H1 (cell line): ENCODE results near the gene OAT. TPM values are rescaled to one million over a fixed set of nuclear protein-coding genes. Genes with fewer than 3 reads are reported as not detected.

Source experiments
- CTCF ChIA-PET: fragments of 300-600 bp; sonication (Branson Sonifier 250); formaldehyde crosslinking; loops from one replicate; lab custom pipeline; 2021; ENCODE audit not compliant: partially characterized antibody; lab: Charles Lee
- POLR2A ChIA-PET: fragments of 300-600 bp; sonication (Branson Sonifier 250); formaldehyde crosslinking; loops from one replicate; lab custom pipeline; 2021; ENCODE audit warnings: inconsistent platforms; ENCODE audit not compliant: partially characterized antibody; lab: Charles Lee
- DNase-seq, 2 experiments: peaks; one replicate each; pipeline versions ENCODE4 v3.0.0 to v3.0.0-alpha.2; 2010 to 2022; ENCODE audit warnings: low spot score in 2 of 2, low read depth in 1 of 2, mixed read lengths in 1 of 2
- FAIRE-seq: peaks from 2 replicates; lab custom pipeline; 2011; peaks lifted over from hg19 to GRCh38; lab: Jason Lieb, UNC
- H2AFZ ChIP-seq: 2 replicates; pipeline ENCODE4 v1.8.1; 2012; ENCODE audit warnings: low read length, inconsistent platforms
- H2AK5ac ChIP-seq: 2 replicates; pipeline ENCODE4 v1.6.1; 2013; ENCODE audit warnings: low read depth, low read length
- H2BK120ac ChIP-seq: replicated peaks from 2 replicates; pipeline ENCODE3; 2013; ENCODE audit warnings: low read depth, low read length, inconsistent platforms
- H2BK12ac ChIP-seq: 2 replicates; pipeline ENCODE4 v1.6.1; 2013; ENCODE audit warnings: low read depth, low read length
- H2BK15ac ChIP-seq: 2 replicates; pipeline ENCODE4 v1.6.1; 2013; ENCODE audit warnings: low read length
- H2BK20ac ChIP-seq: 2 replicates; pipeline ENCODE4 v1.6.1; 2013; ENCODE audit warnings: low read length
- H2BK5ac ChIP-seq: 2 replicates; pipeline ENCODE4 v1.6.1; 2013; ENCODE audit warnings: low read depth, low read length
- H3K14ac ChIP-seq: 2 replicates; pipeline ENCODE4 v1.6.1; 2013; ENCODE audit warnings: inconsistent platforms; ENCODE audit not compliant: insufficient read length
- H3K18ac ChIP-seq: 2 replicates; pipeline ENCODE4 v1.6.1; 2013; ENCODE audit warnings: low read length; ENCODE audit errors: extremely low read depth
- H3K23ac ChIP-seq: 2 replicates; pipeline ENCODE4 v1.6.1; 2013; ENCODE audit warnings: inconsistent platforms; ENCODE audit not compliant: insufficient read length
- H3K23me2 ChIP-seq: 2 replicates; pipeline ENCODE4 v1.6.1; 2013; ENCODE audit warnings: low read depth, low read length
- H3K27ac ChIP-seq: 2 replicates; pipeline ENCODE4 v1.6.1; 2011; ENCODE audit warnings: low read depth, low read length, inconsistent platforms
- H3K27me3 ChIP-seq, 4 experiments: replicated peaks in 1 of 4; 1 replicate in 1 of 4; 2 replicates in 3 of 4; pipeline versions ENCODE4 v1.6.1 to v1.8.1; 2011 to 2013; ENCODE audit warnings: low read length in 3 of 4, mild to moderate bottlenecking in 3 of 4, inconsistent platforms in 2 of 4, mixed read lengths in 2 of 4, moderate library complexity in 1 of 4; ENCODE audit not compliant: control insufficient read depth in 3 of 4, insufficient read depth in 3 of 4; ENCODE audit errors: extremely low read depth in 1 of 4
- H3K36me3 ChIP-seq, 4 experiments: 2 replicates each; pipeline versions ENCODE4 v1.6.1 to v1.8.1; 2011 to 2013; ENCODE audit warnings: mild to moderate bottlenecking in 4 of 4, low read length in 3 of 4, moderate library complexity in 2 of 4, control low read depth in 1 of 4, inconsistent platforms in 1 of 4; ENCODE audit not compliant: insufficient read depth in 4 of 4, control insufficient read depth in 2 of 4
- H3K4ac ChIP-seq: replicated peaks from 2 replicates; pipeline ENCODE3; 2013; ENCODE audit warnings: low read length, low read depth, mixed read lengths, inconsistent platforms; ENCODE audit not compliant: insufficient read length
- H3K4me1 ChIP-seq, 4 experiments: replicated peaks in 1 of 4; 1 replicate in 1 of 4; 2 replicates in 3 of 4; pipeline versions ENCODE4 v1.6.1 to v1.8.1; 2011 to 2013; ENCODE audit warnings: low read length in 3 of 4, inconsistent platforms in 2 of 4, mixed read lengths in 1 of 4; ENCODE audit not compliant: insufficient read depth in 4 of 4, control insufficient read depth in 3 of 4
- H3K4me2 ChIP-seq, 2 experiments: 2 replicates each; pipeline versions ENCODE4 v1.6.1 to v1.8.1; 2011 to 2013; ENCODE audit warnings: low read depth in 2 of 2, low read length in 2 of 2, control low read depth in 1 of 2, inconsistent platforms in 1 of 2, mild to moderate bottlenecking in 1 of 2; ENCODE audit not compliant: insufficient read depth in 1 of 2
- H3K4me3 ChIP-seq, 4 experiments: fragments of 200-600, 300-600 bp in 1 of 4; sonication (generic), shearing (Covaris generic), sonication (Bioruptor Twin) in 1 of 4; 2 replicates each; pipeline versions ENCODE4 v1.5.1 to v1.8.1; 2011 to 2016; ENCODE audit warnings: low read length in 4 of 4, low read depth in 3 of 4, control low read depth in 2 of 4, inconsistent platforms in 2 of 4, mild to moderate bottlenecking in 2 of 4, mixed read lengths in 1 of 4, moderate library complexity in 1 of 4; ENCODE audit not compliant: insufficient read depth in 2 of 4; ENCODE audit errors: extremely low read depth in 1 of 4
- H3K56ac ChIP-seq: replicated peaks from 2 replicates; pipeline ENCODE3; 2013; ENCODE audit warnings: low read depth, mild to moderate bottlenecking, mixed read lengths, low read length, inconsistent platforms; ENCODE audit not compliant: insufficient read length
- H3K79me1 ChIP-seq: 2 replicates; pipeline ENCODE4 v1.6.1; 2013; ENCODE audit warnings: low read depth, low read length, control low read depth
- H3K79me2 ChIP-seq, 2 experiments: 2 replicates each; pipeline versions ENCODE4 v1.6.1 to v1.8.1; 2012 to 2013; ENCODE audit warnings: low read length in 2 of 2, mild to moderate bottlenecking in 2 of 2, inconsistent platforms in 1 of 2; ENCODE audit not compliant: insufficient read depth in 2 of 2, control insufficient read depth in 1 of 2
- H3K9ac ChIP-seq, 4 experiments: replicated peaks in 1 of 4; 1 replicate in 1 of 4; 2 replicates in 3 of 4; pipeline versions ENCODE4 v1.6.1 to v1.8.1; 2011 to 2013; ENCODE audit warnings: low read depth in 3 of 4, low read length in 3 of 4, control low read depth in 2 of 4, mild to moderate bottlenecking in 2 of 4, moderate library complexity in 2 of 4, inconsistent platforms in 1 of 4; ENCODE audit errors: extremely low read depth in 1 of 4
- H3K9me3 ChIP-seq, 2 experiments: 2 replicates each; pipeline versions ENCODE4 v1.6.1 to v1.8.1; 2012 to 2013; ENCODE audit warnings: mild to moderate bottlenecking in 2 of 2, moderate library complexity in 2 of 2, control low read depth in 1 of 2, inconsistent platforms in 1 of 2, low read depth in 1 of 2, low read length in 1 of 2, mixed read lengths in 1 of 2; ENCODE audit not compliant: insufficient read depth in 2 of 2
- H4K20me1 ChIP-seq, 2 experiments: replicated peaks in 1 of 2; 2 replicates each; pipeline versions ENCODE3 to v1.8.1; 2011 to 2013; ENCODE audit warnings: inconsistent platforms in 2 of 2, low read length in 2 of 2, mild to moderate bottlenecking in 1 of 2; ENCODE audit not compliant: insufficient read depth in 2 of 2, control insufficient read depth in 1 of 2
- H4K5ac ChIP-seq: 2 replicates; pipeline ENCODE4 v1.6.1; 2013; ENCODE audit warnings: low read length, low read depth, mixed read lengths, inconsistent platforms; ENCODE audit not compliant: insufficient read length
- H4K8ac ChIP-seq: 2 replicates; pipeline ENCODE4 v1.8.0; 2013; ENCODE audit warnings: mild to moderate bottlenecking, moderate library complexity, low read length, inconsistent platforms; ENCODE audit not compliant: insufficient read depth; ENCODE audit errors: extremely low read depth
- H4K91ac ChIP-seq: replicated peaks from 2 replicates; pipeline ENCODE3; 2013; ENCODE audit warnings: low read length, mixed read lengths, inconsistent platforms; ENCODE audit not compliant: insufficient read length
- GABPA ChIP-seq: IDR thresholded peaks from 2 replicates; pipeline ENCODE4 v1.6.1; 2011; ENCODE audit warnings: mild to moderate bottlenecking, low read length, moderate library complexity, borderline replicate concordance; ENCODE audit not compliant: insufficient read depth
- GTF2F1 ChIP-seq: IDR thresholded peaks from 2 replicates; pipeline ENCODE4 v1.6.1; 2012; ENCODE audit warnings: low read depth, low read length, improper control_type of control experiment, borderline replicate concordance
- RAD21 ChIP-seq, 2 experiments: IDR thresholded peaks in 1 of 2; conservative IDR thresholded peaks in 1 of 2; 2 replicates each; pipeline ENCODE4 v1.6.1; 2011; ENCODE audit warnings: low read depth in 2 of 2, low read length in 2 of 2, improper control_type of control experiment in 1 of 2, inconsistent platforms in 1 of 2, mild to moderate bottlenecking in 1 of 2, moderate library complexity in 1 of 2
- SIRT6 ChIP-seq: IDR thresholded peaks from one replicate; pipeline ENCODE4 v1.7.1; 2012; ENCODE audit warnings: low read length, inconsistent platforms
- SIX5 ChIP-seq: IDR thresholded peaks from 2 replicates; pipeline ENCODE4 v1.6.1; 2011; ENCODE audit warnings: mild to moderate bottlenecking, low read depth, low read length
- SP1 ChIP-seq: IDR thresholded peaks from 2 replicates; pipeline ENCODE4 v1.6.1; 2011; ENCODE audit warnings: low read depth, low read length
- TAF1 ChIP-seq: IDR thresholded peaks from 2 replicates; pipeline ENCODE4 v1.6.1; 2011; ENCODE audit warnings: mild to moderate bottlenecking, low read depth, low read length
- TBP ChIP-seq: IDR thresholded peaks from 2 replicates; pipeline ENCODE4 v1.6.1; 2011; ENCODE audit warnings: low read depth, low read length, improper control_type of control experiment
- TEAD4 ChIP-seq: IDR thresholded peaks from 2 replicates; pipeline ENCODE4 v1.6.1; 2012; ENCODE audit warnings: low read depth, low read length, inconsistent platforms, mixed read lengths
- WGBS, 2 experiments: shearing (Covaris generic) in 1 of 2; methylation state at CpG; one replicate each; pipeline versions ENCODE4 v1.1.6 to v1.1.7; 2013 to 2015; ENCODE audit warnings: low lambda C conversion rate in 2 of 2, mixed read lengths in 2 of 2, inconsistent platforms in 1 of 2, low coverage in 1 of 2, missing lambda C conversion rate in 1 of 2; ENCODE audit not compliant: insufficient replicate concordance in 2 of 2, insufficient coverage in 1 of 2, insufficient read length in 1 of 2; ENCODE audit errors: extremely low coverage in 1 of 2, missing lambda C conversion rate in 1 of 2; 5-methylcytosine and 5-hydroxymethylcytosine counted together
- polyA plus RNA-seq, 7 experiments: library from polyadenylated mRNA; depleted of rRNA in 3 of 7; stranded (reverse) in 5 of 7; unstranded in 2 of 7; fragments of >200 nt in 5 of 7; fragments of 200-250 nt in 2 of 7; gene quantifications; 1 replicate in 5 of 7; 2 replicates in 1 of 7; 4 replicates in 1 of 7; pipeline versions ENCODE4 v1.2.1 to v1.2.3, GENCODE V29; 2011 to 2013; ENCODE audit warnings: missing spikeins in 2 of 7, mixed read lengths in 2 of 7
- total RNA-seq: library from RNA; stranded (reverse); fragmentation: NEBNext Ultra II Directional; extraction: Animal tissue kit (Norgen Biotek cat#: 25700); gene quantifications from 2 replicates; pipeline ENCODE4 v1.2.1, GENCODE V29; 2021

OAT gene
- total and polyA plus RNA-seq, 2 of the 8 experiments (the other 6 are each of a cell fraction or from before 2014, with no cell fraction given) = 67.8 to 121 TPM

GRCh38 chr10:124349996-124350280 lies 68.8 kb downstream of the OAT start:
- no peak overlapping the region for H3K14ac ChIP-seq
- no peak overlapping the region for H2AK5ac ChIP-seq
- H2BK120ac ChIP-seq = no peak overlapping the region
- no peak overlapping the region for H2BK15ac ChIP-seq
- CTCF ChIA-PET = interaction anchor here (0.7 to 3.3 kb wide), 13 partner anchors 10 to 355 kb away, joined by 3 to 23 read pairs (median 7); no protein-coding TSS in a partner anchor
- no peak overlapping the region for H4K5ac ChIP-seq
- no peaks in the 10 kb centered on the region for H3K23me2 ChIP-seq
- WGBS, 2 experiments = 89% methylated on average over 5 of the region's 5 CpGs; no CpG with 5 or more reads in 1 of the 2 experiments
- POLR2A ChIA-PET = no interaction called here
- no peak overlapping the region for H3K23ac ChIP-seq
- H4K91ac ChIP-seq = no peak overlapping the region
- H2BK20ac ChIP-seq = no peak overlapping the region
- no peak overlapping the region for H3K18ac ChIP-seq
- H3K27me3 ChIP-seq = no peaks in the 10 kb centered on the region
- no peak for DNase-seq
- no peak overlapping the region for H2AFZ ChIP-seq
- no peaks in the 10 kb centered on the region; a peak in 1 of 7 replicates for H3K4me1 ChIP-seq
- H3K79me1 ChIP-seq = no peaks in the 10 kb centered on the region
- H3K4me3 ChIP-seq = no peak overlapping the region
- no peaks in the 10 kb centered on the region for H3K36me3 ChIP-seq
- no peak overlapping the region for H2BK5ac ChIP-seq
- no peak for TF ChIP-seq GTF2F1
- no peak for TF ChIP-seq SIX5
- no peak for TF ChIP-seq TAF1
- TF ChIP-seq SP1 = no peak
- no peak for TF ChIP-seq TEAD4
- no peak for TF ChIP-seq TBP
- TF ChIP-seq GABPA = no peak
- no peak for TF ChIP-seq RAD21 (IDR thresholded peaks at IDR 0.05 in 1 of 2, conservative IDR thresholded peaks at IDR 0.05 in 1 of 2; ENCODE audit: low read depth in 2 of 2, low read length in 2 of 2)
- no peak for TF ChIP-seq SIRT6
- H3K79me2 ChIP-seq = no peaks in the 10 kb centered on the region
- H3K4me2 ChIP-seq = no peak overlapping the region
- H3K56ac ChIP-seq = no peak overlapping the region
- H4K20me1 ChIP-seq = no peaks in the 10 kb centered on the region
- H2BK12ac ChIP-seq = no peak overlapping the region
- H3K9ac ChIP-seq = no peak overlapping the region
- H3K9me3 ChIP-seq = no peaks in the 10 kb centered on the region
- H3K4ac ChIP-seq = no peak overlapping the region
- H4K8ac ChIP-seq = no peak overlapping the region
- FAIRE-seq = no peak
- H3K27ac ChIP-seq = no peak overlapping the region
